Muscle of arm (tissue), 12 donors: Measurements from ENCODE around the gene CEMP1. TPM values are rescaled to one million over a fixed set of nuclear protein-coding genes. Genes with fewer than 3 reads are reported as not detected.
A peak's percentile ranks its signal among the peaks of the same experiment; 100 is the strongest.

Source experiments
- DNase-seq: peaks from one replicate; pipeline ENCODE4 v3.0.0-alpha.2; 2013
- polyA plus RNA-seq, 12 donors: library from polyadenylated mRNA; unstranded; fragments of 120-200 nt; gene quantifications; one replicate each; pipeline ENCODE4 v1.2.1, GENCODE V29; 2013; ENCODE audit not compliant: insufficient read length in 12 of 12

Gene CEMP1
- polyA plus RNA-seq, 12 donors: 1.4 to 3.2 (median 1.9) TPM; not detected in 3

GRCh38 chr16:2520784-2521531, 10.2 kb downstream of the CEMP1 start:
- DNase-seq: no peak

GRCh38 chr16:2520097-2520783, 11.0 kb downstream of the CEMP1 start, which contains the start of gene AMDHD2:
TSS of gene AMDHD2 (plus strand) at chr16:2520371. CDS start at chr16:2520459, 88 bp downstream.
- DNase-seq: peak; percentile 92

DNA sequence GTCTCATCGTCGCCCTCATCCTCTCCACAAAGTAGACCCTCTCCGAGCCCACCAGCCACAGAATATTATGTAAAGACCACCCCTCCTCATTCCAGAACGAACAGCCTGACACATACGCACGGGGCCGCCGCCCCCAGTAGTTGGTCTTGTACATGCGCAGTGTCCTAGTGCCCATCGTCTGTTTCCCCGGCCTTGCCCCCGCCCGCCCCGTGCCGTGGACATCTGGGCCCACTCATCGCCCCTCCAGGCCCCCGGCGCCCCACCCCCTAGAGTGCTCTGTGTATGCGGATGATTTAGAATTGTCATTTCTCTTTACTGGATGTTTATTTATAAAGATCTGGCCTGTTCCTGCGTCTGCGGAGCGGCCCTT, 11.5 kb downstream of the CEMP1 start:
- DNase-seq: no peak

DNA sequence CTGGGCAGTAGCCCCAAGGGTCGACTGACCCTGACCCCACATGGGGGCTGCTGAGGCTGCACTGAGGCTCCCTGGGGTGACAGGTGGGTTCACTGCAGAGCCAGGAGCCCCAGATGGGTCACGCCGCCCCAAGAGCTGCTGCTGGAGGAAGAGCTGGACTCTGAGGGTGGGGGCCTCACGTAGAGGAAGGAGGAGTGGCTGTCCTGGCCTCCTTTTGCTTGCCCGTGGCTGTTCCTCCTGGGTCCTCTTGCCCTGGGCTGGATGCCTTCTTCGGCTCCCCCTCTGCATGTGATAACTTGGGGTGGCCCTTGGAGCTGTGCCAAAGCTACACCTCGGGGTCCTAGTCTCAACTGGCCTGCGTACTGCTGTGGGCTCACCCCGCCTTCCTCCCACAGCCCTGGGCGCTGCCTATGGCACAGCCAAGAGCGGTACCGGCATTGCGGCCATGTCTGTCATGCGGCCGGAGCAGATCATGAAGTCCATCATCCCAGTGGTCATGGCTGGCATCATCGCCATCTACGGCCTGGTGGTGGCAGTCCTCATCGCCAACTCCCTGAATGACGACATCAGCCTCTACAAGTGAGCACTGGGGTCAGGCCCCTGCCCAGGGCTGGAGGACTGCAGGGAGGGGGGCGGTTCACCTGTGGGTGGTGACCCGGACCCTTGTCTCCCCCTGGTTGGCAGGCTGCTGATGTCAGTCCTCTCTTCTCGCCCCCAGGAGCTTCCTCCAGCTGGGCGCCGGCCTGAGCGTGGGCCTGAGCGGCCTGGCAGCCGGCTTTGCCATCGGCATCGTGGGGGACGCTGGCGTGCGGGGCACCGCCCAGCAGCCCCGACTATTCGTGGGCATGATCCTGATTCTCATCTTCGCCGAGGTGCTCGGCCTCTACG, 12.1 kb downstream of the CEMP1 start:
- no peak for DNase-seq

DNA sequence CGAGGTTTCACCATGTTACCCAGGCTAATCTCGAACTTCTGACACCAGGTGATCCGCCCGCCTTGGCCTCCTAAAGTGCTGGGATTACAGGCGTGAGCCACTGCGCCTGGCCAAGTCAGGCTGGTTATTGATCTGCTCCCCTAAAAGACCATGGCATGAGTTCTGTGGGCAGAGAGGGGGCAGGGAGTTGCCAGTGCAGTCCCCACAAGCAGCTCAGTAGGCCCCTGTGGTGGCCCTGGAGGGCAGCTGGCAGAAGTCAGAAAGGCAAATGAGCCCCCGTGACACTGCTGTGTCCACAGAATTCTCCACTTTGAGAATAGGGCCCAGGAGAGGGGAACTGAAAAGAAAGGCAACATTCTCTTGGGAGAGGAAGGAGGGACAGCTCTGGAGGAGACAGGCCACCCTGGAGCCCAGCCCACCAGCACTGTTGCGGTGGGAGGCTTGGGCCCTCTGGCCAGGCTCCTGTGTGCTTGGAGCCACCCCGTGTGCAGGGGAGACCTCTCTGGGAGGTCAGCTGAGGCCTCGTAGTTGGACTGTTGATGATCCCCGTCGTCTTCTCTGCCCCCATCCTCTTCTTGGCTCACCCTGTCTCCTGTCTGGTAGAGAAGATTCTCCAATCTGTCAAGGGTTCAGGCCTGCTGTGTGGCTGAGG, 13.1 kb downstream of the CEMP1 start:
- no peak for DNase-seq

- no peak for DNase-seq
Measured at GRCh38 chr16:2516391-2517240, 14.6 kb downstream of the CEMP1 start.

- no peak for DNase-seq
Measured at GRCh38 chr16:2515180-2515851, 15.9 kb downstream of the CEMP1 start.

DNA sequence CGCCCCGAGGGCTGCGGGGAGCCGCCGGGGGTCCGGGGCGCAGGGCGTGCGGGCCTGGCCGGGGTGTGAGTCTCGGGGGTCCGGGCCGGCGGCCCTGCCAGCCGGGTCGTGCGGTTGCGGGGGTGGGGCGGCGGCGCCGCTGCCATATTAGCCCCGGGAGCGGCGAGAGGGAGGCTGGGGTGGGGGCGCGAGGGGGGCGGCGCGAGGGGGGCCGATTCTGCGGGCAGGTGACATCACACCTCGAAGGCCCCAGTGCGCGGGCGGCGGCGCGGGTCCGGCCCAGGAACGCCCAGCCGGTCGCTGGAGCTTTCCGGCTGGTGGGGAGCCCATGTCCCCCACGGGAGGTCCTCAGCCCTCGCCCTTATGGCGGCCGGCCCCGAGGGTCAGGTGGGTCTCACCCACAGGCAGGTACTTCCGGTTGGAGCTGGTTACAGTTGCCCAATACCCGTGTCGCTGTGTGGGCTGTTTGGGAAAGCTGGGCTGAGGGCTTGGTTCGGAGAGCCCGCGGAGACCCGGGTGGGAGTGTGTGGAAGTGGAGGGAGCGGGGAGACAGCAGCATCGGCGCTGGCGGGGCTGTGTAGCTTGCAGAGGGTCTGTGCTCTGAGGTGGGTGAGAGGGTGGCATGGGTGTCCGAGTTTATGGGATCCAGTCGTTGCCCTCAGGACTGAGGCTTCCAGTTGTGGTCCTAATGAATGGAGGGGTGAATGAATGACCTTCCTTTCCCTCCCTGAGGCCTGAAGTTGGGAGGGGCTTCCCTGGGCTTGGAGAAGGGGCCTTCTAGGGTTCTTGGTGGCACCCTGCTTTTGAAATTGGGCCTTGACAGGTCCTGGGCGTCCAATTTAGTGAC, 16.7 kb downstream of the CEMP1 start:
- no peak for DNase-seq

DNA sequence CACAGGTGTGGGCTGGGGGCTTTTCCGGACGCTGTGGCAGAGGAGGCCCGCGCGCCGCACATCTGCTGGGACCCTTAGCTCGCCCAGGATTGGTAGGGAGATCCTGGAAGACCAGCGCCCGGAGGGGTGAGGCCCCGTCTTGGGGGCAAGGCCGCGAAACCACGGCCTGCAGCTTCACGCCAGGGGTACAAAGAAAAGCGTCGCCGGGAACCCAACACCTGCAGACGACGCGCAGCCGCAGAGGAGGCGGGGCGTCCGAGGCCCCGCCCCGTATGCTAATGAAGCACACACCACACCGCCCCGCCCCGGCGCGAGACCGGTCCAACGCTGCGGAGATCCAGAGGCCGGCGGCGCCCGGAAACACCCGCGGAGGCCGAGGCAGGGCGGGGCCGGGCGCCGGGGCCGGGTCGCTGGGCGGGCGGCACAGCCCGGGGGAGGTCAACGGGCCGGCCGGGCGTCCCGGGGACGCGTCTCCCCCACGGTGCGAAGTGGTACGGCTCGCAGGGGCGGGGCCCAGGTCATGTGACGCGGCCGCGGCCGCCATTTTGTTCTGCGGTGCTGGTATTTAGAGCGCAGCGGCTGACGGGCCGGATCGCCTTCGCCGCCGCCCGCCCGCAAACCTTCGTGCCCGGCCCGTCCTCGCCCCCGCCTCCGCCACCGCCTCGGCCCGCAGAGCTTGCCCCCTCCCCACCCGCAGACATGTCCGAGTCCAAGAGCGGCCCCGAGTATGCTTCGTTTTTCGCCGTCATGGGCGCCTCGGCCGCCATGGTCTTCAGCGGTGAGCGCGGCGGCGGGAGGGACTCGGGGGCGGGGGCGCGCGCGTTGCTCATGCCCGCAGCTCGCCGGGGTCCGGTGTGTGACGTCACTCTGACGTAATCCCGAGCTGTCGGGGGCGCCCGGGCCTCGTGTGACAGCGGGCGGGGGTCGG, 17.5 kb downstream of the CEMP1 start, which contains the start of gene ATP6V0C:
ATP6V0C (plus strand) TSS at position 548 of the 928 bp plus-strand sequence; CDS start at position 700, 152 bp downstream.
- peak; percentile 89 for DNase-seq

- DNase-seq: no peak
Measured at GRCh38 chr16:2512735-2513404, 18.3 kb downstream of the CEMP1 start.

- no peak for DNase-seq
Measured at GRCh38 chr16:2511996-2512734, 19.0 kb downstream of the CEMP1 start.

- no peak for DNase-seq
Measured at GRCh38 chr16:2511128-2511800, 19.9 kb downstream of the CEMP1 start.

DNA sequence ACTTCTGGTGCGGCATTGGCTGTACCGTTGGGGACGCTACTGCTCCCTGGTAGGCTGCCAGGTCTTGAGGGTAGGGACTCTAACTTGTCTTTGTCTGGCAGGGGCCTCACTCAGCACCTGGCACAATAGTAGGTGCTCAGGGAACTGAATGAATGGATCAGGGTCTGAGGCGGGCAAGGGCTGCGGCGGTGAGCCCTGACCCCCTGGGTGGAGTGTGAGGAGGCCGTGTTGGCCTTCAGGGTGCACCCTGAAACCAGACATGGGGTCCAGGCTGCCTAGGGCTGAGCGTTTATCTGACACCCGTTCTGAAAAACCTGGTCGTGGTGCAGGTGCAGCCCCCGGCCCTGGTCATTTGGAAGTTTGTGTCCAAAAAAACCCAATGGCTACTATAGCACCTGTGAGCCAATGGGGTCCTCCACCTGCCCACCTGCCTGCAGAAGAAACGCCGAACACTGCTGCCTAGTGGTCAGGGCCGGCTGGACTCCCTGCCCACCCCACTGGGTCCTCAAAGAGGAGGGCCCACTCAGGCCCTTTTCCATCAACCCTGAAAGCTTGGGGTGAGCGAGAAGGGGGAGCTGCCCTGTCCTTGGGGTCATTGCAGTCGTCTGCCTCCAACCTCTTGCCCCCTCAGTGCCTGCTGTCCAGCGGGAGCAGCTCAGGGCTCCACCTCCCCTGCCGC, 22.3 kb downstream of the CEMP1 start:
- DNase-seq: no peak

DNA sequence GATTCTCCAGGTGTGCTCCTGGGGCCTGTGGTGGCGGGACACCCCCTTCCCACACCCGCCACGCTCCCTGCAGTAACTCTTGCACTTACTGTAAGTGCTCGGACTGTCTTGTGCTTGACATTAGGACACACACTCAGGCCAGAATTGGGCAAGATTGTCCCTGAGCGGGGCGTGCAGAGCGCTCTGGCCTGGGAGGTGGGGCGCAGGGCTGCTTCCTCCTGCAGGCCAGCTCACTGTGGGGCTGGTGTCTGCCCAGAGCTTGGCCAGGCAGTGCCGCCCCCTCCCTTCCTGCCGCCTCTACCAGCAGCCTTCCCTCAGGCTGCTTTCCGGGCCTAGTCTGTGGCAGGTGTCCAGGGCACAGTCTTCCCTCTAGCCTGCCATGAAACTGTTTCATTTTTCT, 23.5 kb downstream of the CEMP1 start:
- DNase-seq: no peak

DNA sequence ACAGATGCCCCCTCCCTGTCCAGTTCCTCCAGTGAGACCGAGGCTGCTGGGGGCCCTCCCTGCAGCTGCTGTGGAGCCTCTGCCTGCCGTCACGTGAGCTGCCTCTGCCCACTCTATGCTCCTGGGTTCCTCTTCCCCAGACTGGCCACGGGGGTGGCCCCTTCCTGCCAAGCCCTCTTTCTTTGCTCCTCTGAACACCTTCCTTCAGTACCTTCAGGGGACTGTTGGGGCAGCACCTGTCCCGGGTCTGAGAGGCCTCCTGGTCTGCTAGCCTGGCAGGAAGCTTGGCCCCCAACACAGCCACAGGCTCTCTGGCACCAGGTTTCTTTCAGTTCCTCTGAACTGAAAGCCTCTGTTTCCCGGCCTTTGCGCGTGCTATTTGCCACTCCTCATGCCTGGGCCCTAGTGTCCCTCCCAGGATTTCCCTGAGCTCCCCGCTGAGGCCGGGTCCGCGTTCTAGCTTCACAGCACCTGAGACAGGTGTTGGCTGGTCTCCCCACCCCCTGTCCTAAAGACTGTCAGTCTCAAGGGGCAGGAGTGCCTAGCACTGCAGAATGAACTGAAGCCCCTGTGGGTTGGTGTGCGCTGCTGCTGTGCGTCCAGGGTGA, 24.1 kb downstream of the CEMP1 start:
- no peak for DNase-seq
